HL-60 (cell line): Measurements from ENCODE around the gene KRT16.
"Not testable (repeated sequence)": the region's sequence is repeated elsewhere in the genome, so short reads cannot be mapped to it uniquely, and the experiment has no call there.

Experiments
- DNase-seq, 2 experiments: peaks; one replicate each; pipeline ENCODE4 v3.0.0-alpha.2; 2010 to 2020; ENCODE audit warnings: low read depth in 1 of 2, low spot score in 1 of 2
- H3K27ac ChIP-seq: fragments of 250-450 bp; sonication (Bioruptor Pico); replicated peaks from 2 replicates; pipeline ENCODE4 v1.5.1; 2020; ENCODE audit warnings: mild to moderate bottlenecking, moderate library complexity
- H3K27me3 ChIP-seq: fragments of 250-450 bp; sonication (Bioruptor Pico); 2 replicates; pipeline ENCODE4 v1.5.1; 2021; ENCODE audit warnings: mild to moderate bottlenecking, moderate library complexity; ENCODE audit not compliant: insufficient read depth, poor library complexity, severe bottlenecking
- H3K4me3 ChIP-seq: replicated peaks from 2 replicates; pipeline ENCODE4 v1.5.1; 2011; ENCODE audit warnings: mild to moderate bottlenecking, control low read depth, low read length; ENCODE audit not compliant: insufficient read depth
- CTCF ChIP-seq: IDR thresholded peaks from one replicate; pipeline ENCODE4 v1.5.1; 2011; ENCODE audit warnings: low read length, control low read depth, inconsistent platforms; ENCODE audit not compliant: insufficient read depth
- GABPA ChIP-seq: IDR thresholded peaks from 2 replicates; pipeline ENCODE4 v1.6.1; 2012; ENCODE audit warnings: low read depth
- POLR2AphosphoS5 ChIP-seq: IDR thresholded peaks from 2 replicates; pipeline ENCODE4 v1.6.1; 2012; ENCODE audit warnings: low read depth
- REST ChIP-seq: IDR thresholded peaks from 2 replicates; pipeline ENCODE4 v1.6.1; 2012; ENCODE audit warnings: low read depth; ENCODE audit not compliant: insufficient replicate concordance
- SPI1 ChIP-seq: IDR thresholded peaks from 2 replicates; pipeline ENCODE4 v1.6.1; 2012; ENCODE audit warnings: low read depth, mild to moderate bottlenecking, borderline replicate concordance

Gene KRT16

GRCh38 chr17:41610965-41611640, 1.5 kb downstream of the KRT16 start:
- no peaks in the 10 kb centered on the region for H3K27me3 ChIP-seq
- no peak for DNase-seq
- no peak overlapping the region for H3K4me3 ChIP-seq
- H3K27ac ChIP-seq = no peak overlapping the region
- TF ChIP-seq SPI1 (no peak), REST (no peak), GABPA (no peak), POLR2AphosphoS5 (no peak), CTCF (no peak)

- H3K27me3 ChIP-seq, DNase-seq, H3K4me3 ChIP-seq, H3K27ac ChIP-seq: not testable (repeated sequence)
These were observed 2.5 kb downstream of the KRT16 start for GRCh38 chr17:41610061-41610517.

GRCh38 chr17:41606930-41607329, 5.6 kb downstream of the KRT16 start:
- not testable (repeated sequence) for H3K4me3 ChIP-seq, H3K27me3 ChIP-seq, H3K27ac ChIP-seq, DNase-seq

- H3K4me3 ChIP-seq = no peak overlapping the region
- H3K27me3 ChIP-seq = peaks cover 5% of the 10 kb centered on the region
- DNase-seq = no peak
- TF ChIP-seq GABPA (no peak), CTCF (no peak)
- H3K27ac ChIP-seq = no peak overlapping the region
These were observed 10.0 kb downstream of the KRT16 start for GRCh38 chr17:41602524-41602923.

GRCh38 chr17:41600318-41600717, 12.2 kb downstream of the KRT16 start:
- H3K4me3 ChIP-seq = no peak overlapping the region
- peaks cover 5% of the 10 kb centered on the region for H3K27me3 ChIP-seq
- no peak for DNase-seq
- no peak overlapping the region for H3K27ac ChIP-seq
- TF ChIP-seq GABPA (no peak), SPI1 (no peak), CTCF (no peak)

GRCh38 chr17:41599680-41600079, 12.9 kb downstream of the KRT16 start:
- Histone ChIP-seq H3K27ac (no peak overlapping the region), H3K27me3 (peaks cover 5% of the 10 kb centered on the region), H3K4me3 (no peak overlapping the region)
- TF ChIP-seq POLR2AphosphoS5 = no peak
- no peak for TF ChIP-seq GABPA
- TF ChIP-seq REST = no peak
- TF ChIP-seq SPI1 = no peak
- TF ChIP-seq CTCF = no peak
- no peak for DNase-seq
